Astrocyte (in vitro differentiated cells and primary cell): ENCODE data around the gene XXYLT1. TPM values are rescaled to one million over a fixed set of nuclear protein-coding genes. Genes with fewer than 3 reads are reported as not detected.

Source experiments
- DNase-seq: peaks from one replicate; pipeline ENCODE4 v3.0.0-alpha.2; 2010; ENCODE audit warnings: low read depth
- FAIRE-seq: peaks from 2 replicates; lab custom pipeline; 2011; peaks lifted over from hg19 to GRCh38; lab: Jason Lieb, UNC
- H2AFZ ChIP-seq: 2 replicates; pipeline ENCODE4 v1.6.0; 2012; ENCODE audit warnings: low read depth, low read length, inconsistent platforms
- H3K27ac ChIP-seq: 2 replicates; pipeline ENCODE4 v1.5.1; 2011; ENCODE audit warnings: low read depth, low read length, inconsistent platforms
- H3K27me3 ChIP-seq: 2 replicates; pipeline ENCODE4 v1.6.0; 2011; ENCODE audit warnings: low read length, inconsistent platforms; ENCODE audit not compliant: insufficient read depth
- H3K36me3 ChIP-seq: 2 replicates; pipeline ENCODE4 v1.5.1; 2011; ENCODE audit warnings: low read length, inconsistent platforms; ENCODE audit not compliant: insufficient read depth
- H3K4me1 ChIP-seq: 2 replicates; pipeline ENCODE4 v1.5.1; 2011; ENCODE audit warnings: low read length, inconsistent platforms; ENCODE audit not compliant: insufficient read depth
- H3K4me2 ChIP-seq: 2 replicates; pipeline ENCODE4 v1.6.0; 2012; ENCODE audit warnings: low read length, inconsistent platforms
- H3K4me3 ChIP-seq: 2 replicates; pipeline ENCODE4 v1.5.1; 2011; ENCODE audit warnings: low read depth, mild to moderate bottlenecking, low read length, inconsistent platforms; ENCODE audit not compliant: insufficient read depth
- H3K79me2 ChIP-seq: 2 replicates; pipeline ENCODE4 v1.6.0; 2012; ENCODE audit warnings: mild to moderate bottlenecking, low read length, inconsistent platforms; ENCODE audit not compliant: insufficient read depth
- H3K9ac ChIP-seq: 2 replicates; pipeline ENCODE4 v1.6.0; 2012; ENCODE audit warnings: mild to moderate bottlenecking, low read length, inconsistent platforms
- H3K9me3 ChIP-seq: 2 replicates; pipeline ENCODE4 v1.5.1; 2012; ENCODE audit warnings: low read depth, mild to moderate bottlenecking, low read length, inconsistent platforms; ENCODE audit not compliant: insufficient read depth
- H4K20me1 ChIP-seq: 2 replicates; pipeline ENCODE4 v1.6.0; 2012; ENCODE audit warnings: low read length, inconsistent platforms; ENCODE audit not compliant: insufficient read depth
- H3K27ac Mint-ChIP-seq: one replicate; pipeline ENCODE4 v1.8.0; 2021; ENCODE audit warnings: mild to moderate bottlenecking, mixed read lengths; ENCODE audit not compliant: unreplicated experiment
- H3K27me3 Mint-ChIP-seq: one replicate; pipeline ENCODE4 v1.8.0; 2021; ENCODE audit warnings: low read depth, mixed read lengths; ENCODE audit not compliant: unreplicated experiment
- H3K36me3 Mint-ChIP-seq: one replicate; pipeline ENCODE4 v1.8.0; 2021; ENCODE audit warnings: low read depth, mixed read lengths; ENCODE audit not compliant: unreplicated experiment
- H3K4me1 Mint-ChIP-seq: one replicate; pipeline ENCODE4 v1.8.0; 2021; ENCODE audit warnings: low read depth, mixed read lengths; ENCODE audit not compliant: unreplicated experiment
- H3K4me3 Mint-ChIP-seq: one replicate; pipeline ENCODE4 v1.8.0; 2021; ENCODE audit warnings: mild to moderate bottlenecking, moderate library complexity, mixed read lengths; ENCODE audit not compliant: unreplicated experiment
- H3K9me3 Mint-ChIP-seq: one replicate; pipeline ENCODE4 v1.8.0; 2021; ENCODE audit warnings: mild to moderate bottlenecking, mixed read lengths; ENCODE audit not compliant: unreplicated experiment
- EZH2 ChIP-seq: IDR thresholded peaks from 2 replicates; pipeline ENCODE4 v1.6.1; 2012; ENCODE audit warnings: mild to moderate bottlenecking, low read length, inconsistent platforms; ENCODE audit not compliant: insufficient read depth
- total RNA-seq: library from RNA; stranded (reverse); gene quantifications from 2 replicates; pipeline ENCODE4 v1.2.1, GENCODE V29; 2021
- TF ChIP-seq, protein P1 (sequence below): IDR thresholded peaks from 2 replicates; pipeline ENCODE4 v1.5.1; 2011; ENCODE audit warnings: low read depth, mild to moderate bottlenecking, inconsistent platforms, low read length, moderate library complexity; ENCODE audit not compliant: insufficient read depth

The XXYLT1 gene
- total RNA-seq, 1 donor from 2014 or later: 26.2 TPM

DNA sequence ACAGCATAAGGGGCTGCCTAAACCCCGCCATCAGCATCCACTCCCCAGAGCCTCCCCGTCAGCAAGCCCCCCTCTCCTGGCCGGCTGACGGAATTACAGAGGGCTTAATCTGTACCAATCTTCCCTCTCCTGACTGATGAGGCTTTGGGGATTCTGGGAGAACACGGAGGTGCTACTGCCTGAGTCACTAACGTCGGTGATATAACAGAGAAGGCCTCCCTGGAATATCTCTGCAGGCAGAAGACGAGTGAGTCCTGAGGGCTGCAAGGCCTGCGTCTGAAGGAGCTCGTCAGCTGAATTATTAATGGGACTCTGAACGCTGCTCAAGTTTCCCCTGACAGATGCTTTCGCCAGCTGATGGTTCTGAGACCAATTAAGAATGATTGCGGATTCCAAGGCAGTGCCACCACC lies 147.7 kb downstream of the XXYLT1 start:
- DNase-seq: peak; percentile 44

DNA sequence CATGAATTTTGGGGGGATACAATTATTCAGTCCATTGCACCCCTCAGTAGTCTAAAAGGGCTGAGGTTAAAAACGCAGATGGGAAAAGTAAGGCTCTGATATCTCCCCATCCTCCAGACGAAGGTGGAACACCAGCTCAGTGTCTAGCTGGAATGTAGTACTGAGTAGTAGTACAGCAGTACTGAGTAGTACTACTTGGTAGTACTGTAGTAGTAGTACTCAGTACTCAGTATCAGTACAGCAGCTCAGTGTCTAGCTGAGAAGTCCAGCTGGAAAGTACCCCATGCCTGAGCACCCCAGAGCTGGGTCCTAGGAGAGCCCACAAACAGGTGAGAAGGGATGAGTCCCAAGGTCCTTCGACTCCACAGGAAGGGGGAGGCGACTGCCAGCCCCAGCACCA lies 148.7 kb downstream of the XXYLT1 start:
- no peak overlapping the region for H2AFZ ChIP-seq
- H3K36me3 ChIP-seq: no peaks in the 10 kb centered on the region
- no peaks in the 10 kb centered on the region for H3K79me2 ChIP-seq
- Mint-ChIP-seq H3K36me3 (peaks cover 3% of the 10 kb centered on the region), H3K4me3 (no peak overlapping the region), H3K4me1 (peaks cover 18% of the 10 kb centered on the region), H3K9me3 (no peaks in the 10 kb centered on the region), H3K27ac (no peak overlapping the region), H3K27me3 (no peaks in the 10 kb centered on the region)
- H4K20me1 ChIP-seq: no peaks in the 10 kb centered on the region
- peaks cover 33% of the 10 kb centered on the region for H3K4me1 ChIP-seq
- no peak for DNase-seq
- H3K9me3 ChIP-seq: no peaks in the 10 kb centered on the region
- no peak for FAIRE-seq
- no peak overlapping the region for H3K9ac ChIP-seq
- no peaks in the 10 kb centered on the region for H3K27me3 ChIP-seq
- H3K4me2 ChIP-seq: no peak overlapping the region
- no peak overlapping the region for H3K4me3 ChIP-seq
- TF ChIP-seq, protein P1, sequence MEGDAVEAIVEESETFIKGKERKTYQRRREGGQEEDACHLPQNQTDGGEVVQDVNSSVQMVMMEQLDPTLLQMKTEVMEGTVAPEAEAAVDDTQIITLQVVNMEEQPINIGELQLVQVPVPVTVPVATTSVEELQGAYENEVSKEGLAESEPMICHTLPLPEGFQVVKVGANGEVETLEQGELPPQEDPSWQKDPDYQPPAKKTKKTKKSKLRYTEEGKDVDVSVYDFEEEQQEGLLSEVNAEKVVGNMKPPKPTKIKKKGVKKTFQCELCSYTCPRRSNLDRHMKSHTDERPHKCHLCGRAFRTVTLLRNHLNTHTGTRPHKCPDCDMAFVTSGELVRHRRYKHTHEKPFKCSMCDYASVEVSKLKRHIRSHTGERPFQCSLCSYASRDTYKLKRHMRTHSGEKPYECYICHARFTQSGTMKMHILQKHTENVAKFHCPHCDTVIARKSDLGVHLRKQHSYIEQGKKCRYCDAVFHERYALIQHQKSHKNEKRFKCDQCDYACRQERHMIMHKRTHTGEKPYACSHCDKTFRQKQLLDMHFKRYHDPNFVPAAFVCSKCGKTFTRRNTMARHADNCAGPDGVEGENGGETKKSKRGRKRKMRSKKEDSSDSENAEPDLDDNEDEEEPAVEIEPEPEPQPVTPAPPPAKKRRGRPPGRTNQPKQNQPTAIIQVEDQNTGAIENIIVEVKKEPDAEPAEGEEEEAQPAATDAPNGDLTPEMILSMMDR: no peak
- no peak for TF ChIP-seq EZH2
- H3K27ac ChIP-seq: no peak overlapping the region

More for the DNA sequence above, 147.7 kb downstream of the XXYLT1 start:
- Histone ChIP-seq H3K4me1 (peaks cover 23% of the 10 kb centered on the region), H3K4me3 (no peak overlapping the region), H3K9me3 (no peaks in the 10 kb centered on the region), H3K9ac (no peak overlapping the region), H3K36me3 (no peaks in the 10 kb centered on the region), H3K27me3 (no peaks in the 10 kb centered on the region), H3K27ac (no peak overlapping the region), H3K4me2 (no peak overlapping the region), H4K20me1 (no peaks in the 10 kb centered on the region), H2AFZ (no peak overlapping the region), H3K79me2 (no peaks in the 10 kb centered on the region)
- TF ChIP-seq, protein P1: peak; percentile 30
- no peak for TF ChIP-seq EZH2
- Mint-ChIP-seq H3K4me1 (peaks cover 14% of the 10 kb centered on the region), H3K36me3 (peaks cover 5% of the 10 kb centered on the region), H3K4me3 (no peak overlapping the region), H3K9me3 (peaks cover 2% of the 10 kb centered on the region), H3K27ac (no peak overlapping the region), H3K27me3 (no peaks in the 10 kb centered on the region)
- no peak for FAIRE-seq

DNA sequence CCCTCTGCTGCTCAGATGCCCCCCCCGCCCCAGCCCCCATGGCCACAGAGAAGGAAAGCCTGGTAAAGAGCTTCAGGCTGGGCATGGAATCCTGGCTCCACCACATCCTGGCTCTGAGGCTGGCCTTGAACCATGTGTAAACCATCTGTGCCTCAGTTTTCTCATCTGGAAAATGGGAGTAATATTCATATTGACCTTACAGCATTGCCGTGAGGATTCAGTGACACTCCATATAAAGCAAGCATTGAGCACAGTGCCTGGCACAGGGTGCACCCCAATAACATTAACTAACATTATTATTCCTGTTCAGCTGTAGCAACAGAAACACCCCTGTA lies 150.7 kb downstream of the XXYLT1 start:
- Histone ChIP-seq H3K27ac (peak overlapping the region; percentile 96), H4K20me1 (no peaks in the 10 kb centered on the region), H3K4me3 (no peak overlapping the region), H3K9me3 (no peaks in the 10 kb centered on the region), H3K4me2 (peak overlapping the region; percentile 81), H3K36me3 (no peaks in the 10 kb centered on the region), H3K79me2 (no peaks in the 10 kb centered on the region), H2AFZ (no peak overlapping the region), H3K9ac (peak overlapping the region; percentile 78), H3K27me3 (no peaks in the 10 kb centered on the region), H3K4me1 (peaks cover 35% of the 10 kb centered on the region)
- no peak for FAIRE-seq
- Mint-ChIP-seq H3K27me3 (no peaks in the 10 kb centered on the region), H3K9me3 (no peaks in the 10 kb centered on the region), H3K4me3 (no peak overlapping the region), H3K4me1 (peaks cover 18% of the 10 kb centered on the region), H3K36me3 (peaks cover 1% of the 10 kb centered on the region), H3K27ac (peak overlapping the region; percentile 97)
- no peak for TF ChIP-seq EZH2
- TF ChIP-seq, protein P1: no peak
- DNase-seq: no peak
